NCI-H2081 treated with DMSO at 0.1 percent for 48 hours (cell line): ENCODE data around the gene PNPLA5.
"Not testable (repeated sequence)": the region's sequence is repeated elsewhere in the genome, so short reads cannot be mapped to it uniquely, and the experiment has no call there.

Experiments
- DNase-seq: peaks from one replicate; lab custom pipeline; 2025; lab: John Stamatoyannopoulos, UW

The PNPLA5 gene

DNA sequence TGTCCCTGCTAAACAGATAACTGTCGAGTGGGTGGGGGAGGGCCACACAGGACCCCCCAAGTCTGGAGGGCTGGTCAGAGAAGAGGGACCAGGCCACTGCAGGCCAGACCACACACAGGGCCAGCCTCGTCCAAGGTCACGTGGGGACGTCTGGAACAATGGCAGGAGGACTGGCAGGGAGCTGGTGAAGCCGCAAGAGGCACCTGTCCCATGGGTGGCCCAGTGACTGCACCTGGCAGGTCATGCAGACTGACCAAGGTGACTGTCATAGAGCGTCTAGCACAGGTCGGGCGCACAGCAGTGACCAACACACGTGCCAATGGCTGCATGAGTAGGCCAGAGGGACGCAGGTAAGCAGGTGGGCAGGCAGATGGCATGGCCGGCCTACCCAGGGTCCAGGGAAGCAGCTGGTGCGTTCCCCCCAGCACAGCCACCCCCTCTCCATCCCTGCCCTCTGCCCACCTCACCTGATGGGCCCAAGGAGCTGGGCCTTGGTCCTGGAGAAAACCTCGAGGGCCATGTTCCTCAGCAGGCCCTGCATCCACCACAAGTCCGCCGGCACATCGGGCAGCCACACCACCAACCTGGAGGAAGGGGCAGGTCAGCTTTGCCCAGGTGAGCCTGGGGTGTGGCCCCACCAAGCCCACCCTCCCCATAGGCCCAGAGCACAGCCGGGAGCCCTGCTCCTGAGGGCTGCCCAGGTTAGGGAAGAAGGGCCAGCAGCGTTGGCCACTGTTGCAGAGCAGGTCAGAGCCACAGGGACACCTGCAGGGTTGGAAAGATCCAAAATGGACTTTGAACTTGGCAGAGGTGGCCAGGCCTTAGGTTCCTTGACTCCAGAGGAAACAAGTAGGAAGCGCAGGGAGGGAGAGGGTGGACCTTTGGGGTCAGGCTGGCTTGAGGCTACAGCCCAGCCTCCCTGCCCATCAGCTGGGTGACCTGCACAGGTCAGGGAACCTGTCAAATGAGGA is 10.4 kb downstream of the PNPLA5 start:
- no peak for DNase-seq

DNA sequence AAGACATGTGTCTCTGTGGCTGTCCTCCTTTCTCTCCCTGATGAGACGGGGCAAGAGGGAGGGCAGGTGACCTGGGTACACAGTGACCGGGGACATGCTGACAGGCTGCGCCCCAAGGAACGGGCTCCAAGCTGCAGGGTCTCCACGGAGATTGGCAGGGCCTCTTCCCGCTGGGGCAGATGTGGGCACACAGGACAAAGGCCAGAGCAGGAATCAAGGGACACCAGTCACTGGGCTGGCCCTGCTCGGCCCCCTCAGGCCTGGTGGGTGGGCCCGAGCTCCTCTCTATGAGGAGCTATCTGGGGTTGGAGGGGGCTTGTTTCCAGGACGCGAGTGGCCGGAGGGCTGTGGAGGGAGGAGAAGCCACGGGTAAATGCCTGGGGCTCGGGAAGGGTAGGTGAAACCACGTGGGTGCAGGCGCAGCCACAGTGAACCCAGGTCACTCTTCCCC is 11.2 kb downstream of the PNPLA5 start:
- DNase-seq, result no peak

DNA sequence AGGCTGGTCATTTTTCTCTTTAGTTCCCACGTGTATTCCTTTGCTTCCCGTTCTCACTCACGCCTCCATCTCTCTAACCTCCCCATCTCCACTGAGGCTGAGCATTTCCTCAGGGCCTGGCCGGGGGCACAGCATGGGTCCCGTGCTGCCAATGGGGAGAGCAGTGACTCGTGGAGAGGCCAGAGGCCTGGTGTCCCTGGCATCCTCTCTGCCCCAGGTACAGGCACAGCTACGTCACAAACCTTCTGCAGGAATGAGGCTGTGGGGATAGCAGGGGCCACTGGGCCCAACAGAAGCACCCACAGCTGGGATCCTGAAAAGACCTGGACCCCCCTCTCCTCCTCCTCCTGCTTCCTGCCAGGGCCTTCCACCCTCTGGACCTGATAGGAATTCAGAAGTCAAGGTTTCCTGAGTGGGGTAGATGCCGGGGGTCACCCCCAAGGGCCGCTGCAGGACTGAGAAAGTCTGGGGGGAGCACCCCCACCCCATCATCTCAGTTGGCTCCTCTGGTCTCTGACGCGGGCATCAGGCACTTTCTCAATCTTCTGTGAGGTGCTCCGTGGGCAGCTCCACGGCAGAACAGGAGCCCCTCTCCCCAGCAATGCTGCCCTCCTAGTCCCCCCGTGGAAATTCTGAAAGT is 11.8 kb downstream of the PNPLA5 start:
- DNase-seq, result no peak

DNA sequence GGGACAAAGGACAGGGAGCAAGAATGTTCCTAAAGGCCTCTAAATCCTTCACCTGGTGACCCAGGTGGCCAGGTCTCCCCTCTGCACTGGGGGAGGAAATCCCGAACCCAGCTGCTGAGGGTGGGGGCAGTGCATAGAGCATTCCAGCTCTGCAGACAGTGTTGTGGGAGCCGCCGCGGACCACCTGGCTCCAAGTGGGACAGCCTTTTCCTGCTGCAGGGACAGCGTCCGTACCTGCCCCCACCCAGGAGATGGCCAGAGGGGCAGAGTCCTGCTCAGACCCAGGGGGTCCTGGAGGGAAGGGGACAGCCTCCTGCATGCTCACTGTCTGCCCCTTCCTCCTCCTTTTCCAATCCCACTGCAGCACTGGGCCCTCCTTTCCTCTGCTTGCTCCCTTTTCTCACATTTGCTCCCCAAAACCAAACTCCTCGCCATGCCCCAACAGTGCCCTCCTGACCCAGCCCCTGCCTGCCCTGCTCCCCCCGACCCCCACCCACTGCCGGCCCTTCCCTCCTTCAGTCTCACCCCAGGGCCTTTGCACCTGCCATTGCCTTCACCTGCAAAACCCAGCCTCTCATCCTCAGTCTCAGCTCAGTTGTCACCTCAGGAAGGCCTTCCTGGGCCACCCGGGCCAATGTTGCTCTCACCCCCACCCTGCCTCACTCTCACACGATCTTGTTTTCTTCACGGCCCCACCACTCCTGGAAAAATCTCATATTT is 12.8 kb downstream of the PNPLA5 start:
- no peak for DNase-seq

DNA sequence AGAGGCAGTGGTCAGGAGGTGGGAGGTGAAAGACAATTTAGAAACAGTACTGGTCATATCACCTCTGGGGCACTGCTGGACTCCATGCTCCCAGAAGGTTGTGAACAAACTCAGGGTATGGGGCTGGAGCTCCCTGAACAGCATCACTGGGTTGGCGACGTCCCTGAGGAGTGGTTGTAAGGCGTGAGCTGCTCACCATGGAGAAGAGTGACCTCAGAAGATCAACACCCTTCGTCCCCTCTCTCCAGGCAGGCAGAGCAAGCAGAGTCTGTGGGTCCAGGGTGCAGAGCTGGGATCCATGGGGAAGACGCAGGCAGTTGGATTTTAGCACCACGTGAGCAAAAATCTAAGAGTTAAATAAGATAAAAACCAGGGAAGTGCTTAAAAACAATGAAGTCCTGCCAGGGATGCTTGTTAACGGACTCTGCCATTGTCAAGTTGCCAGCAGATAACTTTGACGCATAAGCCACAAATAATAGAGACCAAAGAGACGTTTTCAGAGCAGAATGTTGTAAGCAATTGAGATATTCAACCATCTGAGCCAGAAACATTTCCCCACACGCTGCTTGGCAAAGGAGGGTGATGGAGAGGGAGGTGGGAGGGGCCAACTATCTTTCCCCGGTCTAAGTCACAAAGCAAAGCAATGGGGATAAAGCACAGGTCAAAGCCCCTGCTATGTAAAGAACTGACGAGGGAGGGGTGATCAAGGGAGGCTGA is 13.6 kb downstream of the PNPLA5 start:
- DNase-seq, result no peak

DNA sequence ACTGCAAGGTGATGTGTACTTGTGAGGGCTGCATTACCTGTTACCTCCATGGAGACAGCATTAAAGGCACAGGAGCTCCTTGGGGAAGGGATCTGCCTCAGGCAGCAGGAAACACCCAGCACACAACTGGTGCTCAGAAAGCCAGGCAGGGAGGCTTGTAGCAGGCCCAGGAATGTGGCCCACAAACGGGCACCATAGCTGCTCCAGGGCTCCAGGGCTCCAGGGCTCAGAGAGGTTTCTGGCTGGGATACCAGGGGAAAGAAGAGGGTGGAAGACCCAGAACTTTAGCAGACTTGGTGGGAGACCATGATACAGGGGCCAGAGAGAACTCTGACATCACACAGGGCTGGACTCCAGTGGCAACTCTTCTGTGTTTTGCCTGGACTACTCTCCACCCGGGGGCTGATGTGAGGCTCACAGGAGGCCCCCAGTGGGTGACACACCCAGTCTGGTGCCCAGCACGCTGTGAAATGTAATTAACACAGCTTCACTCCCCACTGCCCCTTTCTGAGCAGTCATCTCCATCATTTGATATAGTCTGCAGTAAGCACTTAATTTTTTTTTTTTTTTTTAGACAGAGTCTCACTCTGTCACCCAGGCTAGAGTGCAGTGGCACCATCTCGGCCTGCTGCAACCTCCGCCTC is 14.8 kb downstream of the PNPLA5 start:
- no peak for DNase-seq

DNA sequence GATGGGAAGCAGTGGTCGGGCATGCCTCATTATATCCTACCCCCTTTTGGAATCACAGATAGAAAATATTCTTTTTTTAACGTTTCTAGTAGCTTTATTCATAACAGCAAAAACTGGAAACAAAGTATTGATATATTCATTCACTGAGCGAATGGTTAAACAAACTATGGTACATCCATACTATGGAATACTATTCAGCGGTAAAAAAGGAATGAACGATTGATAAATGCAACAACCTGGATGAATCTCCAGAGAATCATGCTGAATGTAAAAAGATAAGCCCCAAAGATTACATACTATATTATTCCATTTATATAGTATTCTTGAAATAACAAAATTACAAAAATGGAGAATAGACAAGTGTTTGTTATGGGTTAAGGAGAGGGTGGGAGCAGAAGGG is 22.0 kb downstream of the PNPLA5 start:
- DNase-seq, result no peak

DNA sequence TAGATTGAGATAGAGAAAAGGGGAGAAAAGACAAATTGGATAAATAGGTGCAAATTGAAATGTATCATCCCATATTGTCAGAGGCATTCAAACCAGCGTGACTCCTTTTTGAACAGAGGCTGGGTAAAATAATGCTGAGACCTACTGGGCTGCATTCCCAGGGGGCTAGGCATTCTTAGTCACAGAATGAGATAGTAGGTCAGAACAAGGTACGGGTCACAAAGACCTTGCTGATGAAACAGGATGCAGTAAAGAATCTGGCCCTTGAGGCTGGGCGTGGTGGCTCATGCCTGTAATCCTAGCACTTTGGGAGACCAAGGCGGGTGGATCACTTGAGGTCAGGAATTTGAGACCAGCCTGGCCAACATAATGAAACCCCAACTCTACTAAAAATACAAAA is 22.8 kb downstream of the PNPLA5 start:
- DNase-seq, result not testable (repeated sequence)

DNA sequence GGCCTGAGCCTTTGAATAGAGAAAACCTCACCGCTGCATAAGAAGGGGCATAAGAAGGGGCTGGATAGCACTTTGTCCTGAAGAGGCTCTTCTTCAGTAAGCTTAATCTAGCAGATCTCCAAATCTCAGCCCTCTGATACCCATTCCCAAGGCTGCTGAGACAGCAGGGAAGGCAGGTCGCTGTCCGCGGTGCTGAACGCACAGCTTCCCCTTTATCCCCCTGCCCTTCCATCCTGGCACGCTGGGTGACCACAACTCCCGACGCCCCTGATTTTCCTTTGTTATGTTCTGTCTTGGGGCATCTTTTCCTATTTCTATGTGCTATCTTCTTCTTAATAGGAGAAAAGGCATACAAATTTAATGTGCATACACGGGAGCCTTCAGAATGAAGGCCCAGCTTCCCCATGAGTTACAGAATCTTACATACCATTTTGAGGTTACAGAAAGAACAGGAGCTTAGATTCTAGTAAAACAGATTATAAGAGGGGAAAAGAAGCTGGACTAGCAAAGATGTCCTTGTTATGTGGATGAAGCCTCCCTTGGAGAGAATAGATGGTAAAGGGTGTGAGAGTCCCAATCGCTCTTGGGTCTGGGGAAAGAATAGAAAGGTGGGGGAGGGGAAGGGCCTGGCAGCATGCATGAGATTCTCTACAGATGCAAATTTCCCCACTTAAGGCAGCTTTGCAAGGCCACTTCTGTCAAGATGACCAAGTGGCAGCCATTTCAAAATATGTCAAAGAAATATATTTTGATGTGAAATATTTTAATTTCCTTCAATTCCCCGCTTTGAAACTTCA is 23.8 kb downstream of the PNPLA5 start:
- DNase-seq, result no peak

DNA sequence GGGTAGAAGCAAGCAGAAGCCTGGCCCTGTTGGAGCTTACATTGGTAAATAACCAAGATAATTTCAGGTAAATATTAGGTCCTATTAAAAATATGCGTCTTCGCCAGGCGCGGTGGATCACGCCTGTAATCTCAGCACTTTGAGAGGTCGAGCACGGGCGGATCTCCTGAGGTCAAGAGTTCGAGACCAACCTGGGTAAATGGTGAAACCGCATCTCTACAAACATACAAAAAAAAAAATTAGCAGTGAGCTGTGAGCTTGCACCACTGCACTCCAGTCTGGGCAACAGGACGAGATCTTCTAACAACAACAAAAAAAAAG is 29.0 kb downstream of the PNPLA5 start:
- DNase-seq, result no peak

DNA sequence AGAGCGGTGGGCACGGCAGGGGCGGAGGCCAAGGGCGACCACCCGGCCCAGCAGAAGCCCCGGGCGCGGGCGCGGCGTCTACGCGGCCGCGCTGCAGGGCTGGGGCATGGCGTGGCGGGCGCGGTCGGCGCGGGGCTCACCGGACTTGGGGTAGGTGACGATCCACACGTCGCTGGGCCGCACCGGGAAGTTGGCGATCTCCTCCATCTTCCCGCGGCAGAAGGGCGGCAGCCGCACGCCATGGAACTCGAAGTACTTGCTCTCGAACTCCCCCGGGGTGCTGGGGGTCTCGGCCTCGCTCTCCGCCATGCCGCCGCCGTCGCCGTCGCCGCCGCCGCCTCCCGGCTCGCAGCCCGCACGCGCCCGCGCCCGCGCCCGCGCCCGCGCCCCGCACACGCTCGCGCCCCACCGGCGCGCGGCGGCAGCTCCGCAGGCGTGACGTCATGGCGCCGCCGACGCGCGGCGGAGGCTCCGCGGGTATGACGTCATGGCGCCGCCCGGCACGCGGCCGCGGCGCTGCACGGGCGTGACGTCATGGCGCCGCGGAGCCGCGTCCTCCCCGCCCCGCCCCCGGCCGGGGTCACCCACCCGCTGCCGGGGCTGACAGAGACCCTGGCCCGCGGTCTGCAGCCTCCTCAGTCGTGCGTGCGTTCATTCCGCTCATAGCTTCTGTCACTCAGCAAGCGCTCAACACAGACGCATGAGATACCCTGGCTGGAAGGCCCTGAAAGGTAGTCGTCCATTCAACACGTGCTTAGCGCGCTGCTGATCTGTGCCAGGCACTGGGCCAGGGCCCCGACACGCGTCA is 29.5 kb downstream of the PNPLA5 start, which contains the start of gene SULT4A1:
TSS of gene SULT4A1 (minus strand) at position 440 of the 808 bp plus-strand sequence. CDS start at position 309, 131 bp downstream.
- no peak for DNase-seq

DNA sequence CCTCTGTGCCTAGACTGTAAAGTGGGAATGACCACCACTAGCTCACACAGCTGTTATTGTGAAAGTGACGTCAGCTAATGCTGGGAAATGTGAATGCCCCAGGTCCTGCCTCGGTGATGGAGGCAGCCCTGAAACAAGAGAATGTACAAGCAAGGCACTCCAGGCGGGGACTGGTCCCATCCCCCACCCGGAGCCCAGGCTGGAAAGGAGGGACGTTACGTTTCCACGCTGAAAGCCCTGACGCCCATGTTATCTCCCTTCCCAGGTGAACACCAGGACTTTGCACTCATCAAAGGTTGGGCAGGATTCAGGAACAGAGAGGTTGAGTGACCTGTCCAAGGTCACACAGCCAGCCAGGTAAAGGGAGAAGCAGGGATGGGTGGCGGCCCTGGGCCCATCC is 30.3 kb downstream of the PNPLA5 start:
- no peak for DNase-seq

DNA sequence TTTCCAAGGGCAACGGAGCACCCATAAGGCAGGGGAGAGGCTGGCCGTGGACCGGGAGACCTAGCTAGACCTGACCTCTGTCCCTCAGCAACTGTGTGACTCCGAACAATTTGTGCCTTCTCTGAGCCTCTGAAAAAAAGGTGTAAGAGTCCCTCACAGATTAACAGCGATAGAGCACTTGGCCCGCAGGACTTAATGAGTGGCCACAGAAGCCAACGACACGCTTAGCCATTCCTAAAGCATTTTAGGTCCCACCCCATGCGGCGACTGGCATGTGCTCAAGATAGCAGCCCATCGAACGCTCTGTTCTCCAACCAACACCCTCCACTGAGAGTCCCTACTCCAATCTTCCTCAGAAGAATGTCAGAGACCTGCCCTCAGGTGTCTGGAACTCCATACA is 31.0 kb downstream of the PNPLA5 start:
- DNase-seq, result no peak

DNA sequence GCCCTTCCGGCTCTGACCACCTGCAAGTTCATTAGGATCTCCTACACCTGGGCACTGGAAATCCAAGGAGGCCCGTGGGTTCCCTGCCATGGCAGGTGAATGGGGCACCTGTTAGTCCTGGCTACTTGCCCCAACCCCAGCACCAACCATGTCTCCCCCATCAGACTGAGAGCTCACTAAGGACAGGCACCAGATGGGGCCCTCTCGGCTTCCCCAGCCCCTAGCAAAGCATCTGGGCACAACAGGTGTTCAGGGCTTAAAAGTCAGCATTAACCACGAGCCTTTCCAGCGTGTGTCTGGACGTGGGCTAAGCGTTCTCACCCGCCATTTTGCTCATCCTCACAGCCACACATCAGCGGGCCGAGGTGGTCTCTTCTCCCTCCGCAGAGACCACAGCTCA is 31.7 kb downstream of the PNPLA5 start:
- DNase-seq, result no peak

DNA sequence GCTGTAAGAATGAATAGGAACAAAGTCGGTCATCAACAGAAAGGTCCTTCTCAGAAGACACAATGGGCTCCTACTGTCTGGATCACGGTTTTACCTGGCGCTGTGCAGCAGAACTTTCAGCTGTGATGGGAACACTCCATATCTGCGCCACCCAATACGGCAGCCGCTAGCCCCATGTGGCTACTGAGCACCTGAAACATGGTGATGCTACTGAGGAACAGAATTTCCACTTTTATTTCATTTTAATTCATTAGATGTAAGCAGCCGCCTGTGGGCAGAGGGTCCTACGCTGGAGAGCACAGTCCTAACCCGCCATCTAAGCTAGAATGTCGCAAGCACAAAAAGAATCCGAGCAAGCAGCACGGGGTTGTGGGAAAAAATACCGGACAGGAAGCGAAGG is 32.2 kb downstream of the PNPLA5 start:
- no peak for DNase-seq

DNA sequence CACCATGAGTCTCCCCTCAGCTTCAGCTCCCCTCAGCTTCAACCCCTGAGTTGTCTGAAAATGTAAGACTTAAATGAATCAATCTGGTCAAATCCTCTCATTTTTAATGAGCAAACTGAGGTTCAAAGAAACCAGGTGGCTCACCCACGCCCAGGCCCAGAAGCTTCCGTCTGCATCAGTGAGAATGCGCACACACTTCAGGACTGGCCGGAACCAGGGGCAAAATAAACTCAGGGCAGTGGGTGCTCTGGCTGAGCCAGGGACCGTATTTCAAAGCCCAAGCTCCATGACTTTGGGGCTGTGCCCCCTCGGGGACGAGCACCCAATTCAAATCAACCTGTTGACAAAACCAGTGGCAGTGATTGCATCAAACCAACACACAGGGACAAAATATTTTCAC is 32.6 kb downstream of the PNPLA5 start:
- DNase-seq, result no peak

DNA sequence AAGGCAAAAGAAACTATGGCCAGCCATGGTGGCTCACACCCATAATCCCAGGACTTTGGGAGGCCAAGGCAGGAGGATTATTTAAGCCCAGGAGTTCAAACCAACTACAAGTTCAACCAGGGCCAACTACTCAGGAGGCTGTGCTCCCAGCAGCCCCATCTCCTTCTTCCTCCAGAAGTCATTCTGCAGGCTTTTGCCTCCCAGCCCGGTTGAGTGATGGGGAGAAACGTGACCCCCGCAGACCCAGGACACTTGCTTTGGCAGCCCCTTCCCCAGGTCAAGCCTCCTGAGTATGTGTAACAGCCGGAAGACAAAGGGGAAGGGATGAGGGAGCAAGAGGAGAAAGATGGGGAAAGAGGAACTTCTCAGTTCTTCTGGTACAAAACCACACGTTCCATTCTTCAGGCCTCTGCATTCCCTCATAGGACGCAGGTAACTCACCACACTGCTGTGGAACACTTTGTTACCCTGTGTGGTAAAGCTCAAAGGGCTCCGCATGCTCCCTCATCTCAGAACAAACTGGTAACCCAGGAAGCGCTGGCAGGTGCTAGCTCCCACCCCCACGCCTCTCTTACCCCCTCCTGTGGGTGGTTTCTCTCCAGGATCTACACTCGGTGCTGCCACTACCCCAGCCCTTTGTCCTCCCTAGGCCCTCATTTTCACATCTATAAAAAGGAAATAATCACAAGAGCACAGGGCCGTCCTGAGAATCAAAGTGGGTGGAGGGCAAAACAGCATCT is 33.5 kb downstream of the PNPLA5 start:
- no peak for DNase-seq

DNA sequence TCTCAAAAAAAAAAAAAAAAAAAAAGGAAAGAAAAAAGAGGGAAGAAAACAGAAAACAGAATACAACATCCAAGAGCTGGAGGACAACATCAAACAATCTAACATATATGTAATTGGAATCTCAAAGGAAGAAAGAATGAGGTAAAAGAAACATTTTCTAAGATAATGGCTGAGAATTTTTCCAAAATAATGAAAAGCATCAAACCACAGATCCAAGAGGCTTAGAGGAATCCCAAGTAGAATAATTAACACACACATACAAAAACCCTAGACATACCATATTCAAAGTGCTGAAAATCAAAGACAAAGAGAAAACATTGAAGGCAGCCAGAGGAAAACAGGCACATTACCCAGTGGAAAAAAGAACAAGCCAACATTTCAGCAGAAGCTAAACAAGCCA is 34.4 kb downstream of the PNPLA5 start:
- no peak for DNase-seq

DNA sequence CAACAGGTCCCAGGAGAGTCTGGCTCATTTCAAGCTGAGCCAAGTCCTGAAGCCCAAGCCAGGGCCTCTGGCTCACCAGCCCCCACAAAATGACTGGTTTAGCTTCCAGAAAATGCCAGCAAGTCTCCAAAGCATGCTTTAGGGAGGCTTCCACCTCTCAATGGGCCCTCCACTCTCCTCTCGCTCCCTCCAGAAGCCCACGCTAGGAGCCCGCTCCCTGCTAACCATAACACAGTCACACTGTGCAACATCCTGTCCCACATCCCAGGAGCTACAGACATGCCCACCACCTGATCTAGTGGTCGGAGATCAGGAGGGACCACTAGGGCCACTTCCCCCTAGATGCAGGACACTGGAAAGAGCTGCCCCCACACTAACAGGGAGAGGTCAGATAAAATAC is 36.4 kb downstream of the PNPLA5 start:
- no peak for DNase-seq
